Naive thymus-derived CD8-positive, alpha-beta T cell (primary cell): ENCODE measurements around the gene SLC12A7. TPM values are rescaled to one million over a fixed set of nuclear protein-coding genes. Genes with fewer than 3 reads are reported as not detected.

ENCODE experiments used
- ATAC-seq, 2 donors: fragments of 150-1000 bp; cut with Tn5 transposase in 1 of 2; sonication (Bioruptor Pico), chemical (Tn5 transposase) in 1 of 2; 1 replicate in 1 of 2; 2 replicates in 1 of 2; pipeline ENCODE4 v1.10.0; 2021; ENCODE audit warnings: mild to moderate bottlenecking in 2 of 2, moderate library complexity in 2 of 2
- POLR2A ChIA-PET: fragments of 350-600 bp; sonication (Branson Sonifier 250); formaldehyde crosslinking; loops from one replicate; lab custom pipeline; 2021; ENCODE audit warnings: antibody characterized with exemption; lab: Charles Lee
- DNase-seq, 10 donors: peaks; one replicate each; pipeline versions ENCODE4 v3.0.0 to v3.0.0-alpha.2; 2020 to 2022
- H3K27ac Mint-ChIP-seq, 10 donors: one replicate each; pipeline ENCODE4 v1.8.0; 2020 to 2022; ENCODE audit warnings: mild to moderate bottlenecking in 10 of 10, mixed read lengths in 10 of 10, moderate library complexity in 4 of 10, inconsistent platforms in 1 of 10
- H3K27me3 Mint-ChIP-seq, 5 donors: one replicate each; pipeline ENCODE4 v1.8.0; 2021 to 2022; ENCODE audit warnings: mixed read lengths in 5 of 5
- H3K36me3 Mint-ChIP-seq, 3 donors: one replicate each; pipeline ENCODE4 v1.8.0; 2020 to 2022; ENCODE audit warnings: mixed read lengths in 3 of 3, mild to moderate bottlenecking in 2 of 3, inconsistent platforms in 1 of 3
- H3K4me1 Mint-ChIP-seq, 4 donors: one replicate each; pipeline ENCODE4 v1.8.0; 2021 to 2022; ENCODE audit warnings: mixed read lengths in 4 of 4
- H3K4me3 Mint-ChIP-seq, 10 donors: one replicate each; pipeline ENCODE4 v1.8.0; 2020 to 2022; ENCODE audit warnings: mild to moderate bottlenecking in 10 of 10, mixed read lengths in 10 of 10, moderate library complexity in 6 of 10, inconsistent platforms in 1 of 10
- H3K9me3 Mint-ChIP-seq, 9 donors: one replicate each; pipeline ENCODE4 v1.8.0; 2020 to 2022; ENCODE audit warnings: mixed read lengths in 9 of 9, mild to moderate bottlenecking in 3 of 9, inconsistent platforms in 1 of 9, moderate library complexity in 1 of 9
- polyA plus RNA-seq, 3 donors: library from polyadenylated mRNA; unstranded; fragments of 300-500 nt; fragmentation: Illumina TruSeq; gene quantifications; one replicate each; pipeline ENCODE4 v1.2.3, GENCODE V29; 2021
- total RNA-seq, 8 experiments: library from RNA in 2 of 8; stranded (reverse) in 2 of 8; gene quantifications; one replicate each; pipeline ENCODE4 v1.2.3 and lab custom pipeline; 2021 to 2026

SLC12A7 gene
- total and polyA plus RNA-seq, 5 experiments from 2014 or later: 7.3 to 68.3 (median 25.4) TPM

- no peak overlapping the region for H3K4me3 Mint-ChIP-seq
- peaks cover 0 to 18% (median 3%) of the 10 kb centered on the region in 3 donors for H3K36me3 Mint-ChIP-seq
- H3K27me3 Mint-ChIP-seq: peaks cover 0 to 1% (median 0%) of the 10 kb centered on the region in 5 donors
- H3K4me1 Mint-ChIP-seq: peaks cover 0 to 21% (median 5%) of the 10 kb centered on the region in 4 donors
- POLR2A ChIA-PET: no interaction called here
- peaks cover 0 to 18% (median 0%) of the 10 kb centered on the region in 9 donors for H3K9me3 Mint-ChIP-seq
- DNase-seq (peak in 2 of 10 donors; percentile 2 to 28), ATAC-seq (no peak)
- H3K27ac Mint-ChIP-seq: peak overlapping the region in 2 of 10 donors; percentile 27 to 56
These were observed 61.2 kb downstream of the SLC12A7 start for GRCh38 chr5:1050423-1051365.

DNA sequence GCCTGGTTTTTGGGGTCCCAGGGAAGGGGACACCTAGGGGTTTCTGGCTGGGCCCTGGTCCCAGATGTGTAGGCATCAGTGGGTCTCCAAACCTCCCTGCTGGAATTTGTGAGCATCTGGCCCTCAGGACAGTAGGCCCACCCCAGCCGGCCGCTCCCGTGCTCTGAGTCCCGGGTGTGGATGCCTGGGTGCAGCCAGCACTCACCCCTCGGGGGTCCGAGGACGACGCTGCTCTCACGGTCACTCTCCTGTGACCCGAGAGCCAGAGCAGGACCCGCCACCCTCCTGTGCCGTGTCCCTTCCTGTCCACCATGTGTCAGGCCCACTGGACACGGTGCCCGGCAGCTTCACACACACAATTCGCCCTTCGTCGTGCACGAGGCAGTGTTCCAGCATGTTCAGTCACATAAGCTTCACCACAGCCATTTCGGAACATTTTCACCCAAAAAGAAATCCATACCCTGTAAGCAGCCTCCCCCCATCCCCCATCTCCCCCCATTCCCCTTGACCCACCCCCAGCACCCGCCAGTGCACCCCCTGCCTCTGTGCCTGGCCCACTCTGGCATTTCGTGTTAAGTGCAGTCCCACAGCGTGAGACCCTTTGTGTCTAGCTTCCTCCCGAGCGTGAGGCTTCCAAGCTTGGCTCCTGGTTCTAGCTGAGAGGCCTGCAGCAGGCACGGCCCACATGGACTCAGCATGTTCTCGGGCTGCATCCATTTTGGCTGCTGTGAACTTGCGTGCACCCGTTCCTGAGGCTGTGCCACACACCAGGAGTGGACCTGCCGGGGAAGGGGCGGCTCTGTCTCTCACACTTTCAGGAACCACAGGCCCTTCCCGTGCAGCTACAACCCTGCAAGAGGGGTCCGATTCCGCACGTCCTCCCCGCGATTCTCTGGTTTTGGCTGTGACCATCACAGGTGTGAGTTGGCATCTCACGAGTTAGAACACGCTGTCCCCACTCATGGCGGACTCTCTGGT, 62.7 kb downstream of the SLC12A7 start:
- DNase-seq (peak in 1 of 10 donors; percentile 63), ATAC-seq (no peak)
- Mint-ChIP-seq H3K27me3 (peaks cover 0 to 8% (median 0%) of the 10 kb centered on the region in 5 donors), H3K9me3 (peaks cover 0 to 18% (median 0%) of the 10 kb centered on the region in 9 donors), H3K27ac (peak overlapping the region in 1 of 10 donors; percentile 2), H3K36me3 (peaks cover 0 to 11% (median 3%) of the 10 kb centered on the region in 3 donors), H3K4me3 (peak overlapping the region in 1 of 10 donors; percentile 19), H3K4me1 (peaks cover 0 to 36% (median 10%) of the 10 kb centered on the region in 4 donors)
- POLR2A ChIA-PET: no interaction called here

DNA sequence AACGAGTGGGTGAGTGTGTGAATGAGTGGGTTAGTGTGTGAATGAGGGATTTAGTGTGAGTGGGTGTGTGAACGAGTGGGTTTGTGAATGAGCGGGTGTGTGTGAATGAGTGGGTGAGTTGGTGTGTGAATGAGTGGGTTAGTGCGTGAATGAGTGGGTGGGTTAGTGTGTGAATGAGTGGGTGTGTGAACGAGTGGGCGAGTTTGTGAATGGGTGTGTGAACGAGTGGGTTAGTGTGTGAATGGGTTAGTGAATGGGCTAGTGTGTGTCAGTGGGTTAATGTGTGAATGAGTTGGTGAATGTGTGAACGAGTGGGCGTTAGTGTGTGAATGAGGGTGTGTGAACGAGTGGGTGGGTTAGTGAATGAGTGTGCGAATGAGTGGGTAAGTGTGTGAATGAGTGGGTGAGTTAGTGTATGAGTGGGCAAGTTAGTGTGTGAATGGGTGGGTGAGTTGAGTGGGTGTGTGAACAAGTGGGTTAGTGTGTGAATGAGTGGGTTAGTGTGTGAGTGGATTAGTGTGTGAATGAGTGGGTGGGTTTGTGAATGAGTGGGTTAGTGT, 63.6 kb downstream of the SLC12A7 start:
- peaks cover 0 to 17% (median 0%) of the 10 kb centered on the region in 5 donors for H3K27me3 Mint-ChIP-seq
- POLR2A ChIA-PET: no interaction called here
- peaks cover 0 to 11% (median 3%) of the 10 kb centered on the region in 3 donors for H3K36me3 Mint-ChIP-seq
- H3K9me3 Mint-ChIP-seq: peaks cover 0 to 25% (median 0%) of the 10 kb centered on the region in 9 donors
- H3K27ac Mint-ChIP-seq: peak overlapping the region in 2 of 10 donors; percentile 2 to 54
- DNase-seq (peak in 1 of 10 donors; percentile 40), ATAC-seq (no peak)
- H3K4me3 Mint-ChIP-seq: no peak overlapping the region
- peaks cover 0 to 45% (median 12%) of the 10 kb centered on the region in 4 donors for H3K4me1 Mint-ChIP-seq

GRCh38 chr5:1047332-1047965, 64.4 kb downstream of the SLC12A7 start:
- peaks cover 0 to 21% (median 0%) of the 10 kb centered on the region in 5 donors for H3K27me3 Mint-ChIP-seq
- POLR2A ChIA-PET: no interaction called here
- DNase-seq (peak in 1 of 10 donors; percentile 23), ATAC-seq (no peak)
- H3K4me3 Mint-ChIP-seq: no peak overlapping the region
- peaks cover 0 to 53% (median 19%) of the 10 kb centered on the region in 4 donors for H3K4me1 Mint-ChIP-seq
- H3K9me3 Mint-ChIP-seq: peaks cover 0 to 32% (median 0%) of the 10 kb centered on the region in 9 donors
- peak overlapping the region in 3 of 10 donors; percentile 4 to 85 (median 57) for H3K27ac Mint-ChIP-seq
- H3K36me3 Mint-ChIP-seq: peaks cover 0 to 11% (median 3%) of the 10 kb centered on the region in 3 donors

DNA sequence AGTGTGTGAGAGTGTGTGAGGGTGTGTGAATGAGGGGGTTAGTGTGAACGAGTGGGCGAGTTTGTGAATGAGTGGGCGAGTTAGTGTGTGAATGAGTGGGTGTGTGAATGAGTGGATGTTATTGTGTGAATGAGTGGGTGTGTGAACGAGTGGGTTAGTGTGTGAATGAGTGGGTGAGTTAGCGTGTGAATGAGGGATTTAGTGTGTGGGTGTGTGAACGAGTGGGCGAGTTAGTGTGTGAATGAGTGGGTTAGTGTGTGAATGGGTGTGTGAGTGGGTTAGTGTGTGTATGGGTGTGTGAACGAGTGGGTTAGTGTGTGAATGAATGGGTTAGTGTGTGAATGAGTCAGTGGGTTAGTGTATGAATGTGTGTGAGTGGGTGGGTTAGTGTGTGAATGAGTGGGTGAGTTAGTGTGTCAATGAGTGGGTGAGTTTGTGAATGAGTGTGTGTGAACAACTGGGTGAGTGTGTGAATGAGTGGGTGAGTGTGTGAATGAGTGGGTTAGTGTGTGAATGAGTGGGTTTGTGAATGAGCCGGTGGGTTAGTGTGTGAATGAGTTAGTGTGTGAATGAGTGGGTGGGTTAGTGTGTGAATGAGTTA, 65.8 kb downstream of the SLC12A7 start:
- Mint-ChIP-seq H3K4me1 (peaks cover 0 to 67% (median 21%) of the 10 kb centered on the region in 4 donors), H3K36me3 (no peaks in the 10 kb centered on the region), H3K27me3 (peaks cover 0 to 21% (median 0%) of the 10 kb centered on the region in 5 donors), H3K27ac (peak overlapping the region in 1 of 10 donors; percentile 57), H3K4me3 (no peak overlapping the region), H3K9me3 (peaks cover 0 to 40% (median 0%) of the 10 kb centered on the region in 9 donors)
- DNase-seq (peak in 1 of 10 donors; percentile 8), ATAC-seq (no peak)
- POLR2A ChIA-PET: no interaction called here

- Mint-ChIP-seq H3K27me3 (peaks cover 0 to 21% (median 0%) of the 10 kb centered on the region in 5 donors), H3K4me3 (no peak overlapping the region)
- ATAC-seq: no peak
These were observed 67.7 kb downstream of the SLC12A7 start for GRCh38 chr5:1044117-1044516.

GRCh38 chr5:1043327-1043726, 68.5 kb downstream of the SLC12A7 start:
- H3K4me3 Mint-ChIP-seq: no peak overlapping the region
- peak overlapping the region in 2 of 10 donors; percentile 41 to 69 for H3K27ac Mint-ChIP-seq
- POLR2A ChIA-PET: no interaction called here
- ATAC-seq (no peak), DNase-seq (no peak)
- peaks cover 0 to 70% (median 21%) of the 10 kb centered on the region in 4 donors for H3K4me1 Mint-ChIP-seq
- no peaks in the 10 kb centered on the region for H3K36me3 Mint-ChIP-seq
- peaks cover 0 to 21% (median 0%) of the 10 kb centered on the region in 5 donors for H3K27me3 Mint-ChIP-seq
- H3K9me3 Mint-ChIP-seq: peaks cover 0 to 40% (median 0%) of the 10 kb centered on the region in 9 donors

More at GRCh38 chr5:1044117-1044516, 67.7 kb downstream of the SLC12A7 start:
- peaks cover 0 to 40% (median 0%) of the 10 kb centered on the region in 9 donors for H3K9me3 Mint-ChIP-seq
- peak in 1 of 10 donors; percentile 6 for DNase-seq
- POLR2A ChIA-PET: no interaction called here
- peak overlapping the region in 1 of 10 donors; percentile 42 for H3K27ac Mint-ChIP-seq
- H3K36me3 Mint-ChIP-seq: no peaks in the 10 kb centered on the region
- H3K4me1 Mint-ChIP-seq: peaks cover 0 to 69% (median 21%) of the 10 kb centered on the region in 4 donors

DNA sequence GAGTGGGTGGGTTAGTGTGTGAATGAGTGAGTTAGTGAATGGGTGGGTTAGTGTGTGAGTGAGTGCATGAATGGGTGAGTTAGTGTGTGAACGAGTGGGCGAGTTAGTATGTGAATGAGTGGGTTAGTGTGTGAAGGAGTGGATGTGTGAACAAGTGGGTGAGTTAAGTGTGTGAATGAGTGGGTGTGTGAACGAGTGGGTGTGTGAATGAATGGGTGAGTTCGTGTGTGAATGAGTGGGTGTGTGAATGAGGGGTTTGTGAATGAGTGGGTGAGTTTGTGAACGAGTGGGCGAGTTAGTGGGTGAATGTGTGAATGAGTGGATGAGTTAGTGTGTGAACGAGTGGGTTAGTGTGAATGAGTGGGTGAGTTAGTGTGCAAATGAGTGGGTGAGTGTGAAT, 69.2 kb downstream of the SLC12A7 start:
- Mint-ChIP-seq H3K4me1 (peaks cover 0 to 66% (median 19%) of the 10 kb centered on the region in 4 donors), H3K36me3 (no peaks in the 10 kb centered on the region), H3K9me3 (peaks cover 0 to 38% (median 0%) of the 10 kb centered on the region in 9 donors), H3K4me3 (no peak overlapping the region), H3K27me3 (peaks cover 0 to 21% (median 0%) of the 10 kb centered on the region in 5 donors), H3K27ac (peak overlapping the region in 4 of 10 donors; percentile 41 to 58 (median 47))
- DNase-seq (peak in 1 of 10 donors; percentile 10), ATAC-seq (no peak)
- POLR2A ChIA-PET: no interaction called here

GRCh38 chr5:1041225-1042143, 70.4 kb downstream of the SLC12A7 start:
- Mint-ChIP-seq H3K4me1 (peaks cover 0 to 56% (median 17%) of the 10 kb centered on the region in 4 donors), H3K4me3 (no peak overlapping the region), H3K27ac (peak overlapping the region in 2 of 10 donors; percentile 11 to 45), H3K36me3 (no peaks in the 10 kb centered on the region), H3K27me3 (peaks cover 0 to 21% (median 1%) of the 10 kb centered on the region in 5 donors), H3K9me3 (peaks cover 0 to 38% (median 0%) of the 10 kb centered on the region in 9 donors)
- ATAC-seq: no peak
- POLR2A ChIA-PET: no interaction called here
- DNase-seq: peak in 1 of 10 donors; percentile 13

DNA sequence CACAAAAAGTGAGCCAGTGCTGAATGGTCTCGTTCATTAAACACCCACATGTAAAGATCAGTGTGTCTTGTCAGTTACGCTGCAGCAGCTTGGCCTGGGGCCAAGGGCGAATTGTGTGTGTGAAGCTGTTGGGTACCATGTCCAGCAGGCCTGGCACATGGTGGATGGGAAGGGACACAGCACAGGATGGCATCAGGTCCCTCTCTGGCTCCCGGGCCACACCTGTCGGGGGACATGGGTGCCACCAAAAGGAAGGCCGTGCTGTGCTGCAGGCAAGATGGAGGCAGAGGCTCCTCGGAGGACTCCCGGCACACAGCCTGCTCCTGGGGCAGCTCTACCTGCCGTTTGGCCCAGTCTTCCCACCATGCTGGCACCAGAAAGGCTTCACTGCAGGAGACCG, 71.3 kb downstream of the SLC12A7 start:
- POLR2A ChIA-PET: no interaction called here
- DNase-seq: peak in 1 of 10 donors; percentile 36
- Mint-ChIP-seq H3K9me3 (peaks cover 0 to 35% (median 0%) of the 10 kb centered on the region in 9 donors), H3K4me3 (no peak overlapping the region), H3K36me3 (no peaks in the 10 kb centered on the region), H3K27me3 (peaks cover 0 to 19% (median under 1%) of the 10 kb centered on the region in 5 donors), H3K4me1 (peaks cover 0 to 48% (median 16%) of the 10 kb centered on the region in 4 donors), H3K27ac (no peak overlapping the region)
- no peak for ATAC-seq
